GM19324 (cell line): Measurements from ENCODE around the gene FGF14.

ENCODE experiments used
- ATAC-seq: cut with Tn5 transposase; IDR thresholded peaks from one replicate; pipeline ENCODE4 v1.9.1; 2021; ENCODE audit warnings: mild to moderate bottlenecking, moderate library complexity; ENCODE audit not compliant: unreplicated experiment, low FRiP score

Gene FGF14

GRCh38 chr13:101833671-101834070 lies 568.2 kb downstream of the FGF14 start:
- no peak for ATAC-seq

GRCh38 chr13:101830035-101830434 lies 571.8 kb downstream of the FGF14 start:
- no peak for ATAC-seq

- ATAC-seq = no peak
Observed at GRCh38 chr13:101829484-101829883, 572.4 kb downstream of the FGF14 start.

- no peak for ATAC-seq
Observed at GRCh38 chr13:101828119-101828518, 573.7 kb downstream of the FGF14 start.

- ATAC-seq = no peak
Observed at GRCh38 chr13:101817898-101818297, 584.0 kb downstream of the FGF14 start.

GRCh38 chr13:101811881-101812280 lies 590.0 kb downstream of the FGF14 start:
- no peak for ATAC-seq

- ATAC-seq = no peak
Observed at GRCh38 chr13:101811284-101811839, 590.5 kb downstream of the FGF14 start.

GRCh38 chr13:101799196-101799595 lies 602.7 kb downstream of the FGF14 start:
- ATAC-seq = no peak

- no peak for ATAC-seq
Observed at GRCh38 chr13:101798437-101798836, 603.4 kb downstream of the FGF14 start.

GRCh38 chr13:101795460-101795859 lies 606.4 kb downstream of the FGF14 start:
- ATAC-seq = no peak

- ATAC-seq = no peak
Observed at GRCh38 chr13:101795025-101795424, 606.8 kb downstream of the FGF14 start.

- no peak for ATAC-seq
Observed at GRCh38 chr13:101792189-101792588, 609.7 kb downstream of the FGF14 start.

GRCh38 chr13:101785858-101786257 lies 616.0 kb downstream of the FGF14 start:
- no peak for ATAC-seq

- ATAC-seq = no peak
Observed at GRCh38 chr13:101784313-101784712, 617.5 kb downstream of the FGF14 start.

- ATAC-seq = no peak
Observed at GRCh38 chr13:101783554-101783953, 618.3 kb downstream of the FGF14 start.

- ATAC-seq = no peak
Observed at GRCh38 chr13:101780211-101780610, 621.6 kb downstream of the FGF14 start.

GRCh38 chr13:101779147-101779546 lies 622.7 kb downstream of the FGF14 start:
- ATAC-seq = no peak

GRCh38 chr13:101775267-101775666 lies 626.6 kb downstream of the FGF14 start:
- ATAC-seq = no peak

- ATAC-seq = no peak
Observed at GRCh38 chr13:101774393-101774792, 627.5 kb downstream of the FGF14 start.

- ATAC-seq = no peak
Observed at GRCh38 chr13:101773062-101773461, 628.8 kb downstream of the FGF14 start.

GRCh38 chr13:101767131-101767530 lies 634.7 kb downstream of the FGF14 start:
- ATAC-seq = no peak

GRCh38 chr13:101763191-101763590 lies 638.7 kb downstream of the FGF14 start:
- no peak for ATAC-seq

- peak; percentile 84 for ATAC-seq
Observed at GRCh38 chr13:101757446-101758039, 644.3 kb downstream of the FGF14 start.
